Kidney capillary endothelial cell (primary cell): ENCODE results near the gene CARD16.
"Not testable (repeated sequence)": the region's sequence is repeated elsewhere in the genome, so short reads cannot be mapped to it uniquely, and the experiment has no call there.

Source experiments
- DNase-seq: peaks from one replicate; pipeline ENCODE4 v3.0.0-alpha.2; 2018; ENCODE audit warnings: low spot score

Gene CARD16

DNA sequence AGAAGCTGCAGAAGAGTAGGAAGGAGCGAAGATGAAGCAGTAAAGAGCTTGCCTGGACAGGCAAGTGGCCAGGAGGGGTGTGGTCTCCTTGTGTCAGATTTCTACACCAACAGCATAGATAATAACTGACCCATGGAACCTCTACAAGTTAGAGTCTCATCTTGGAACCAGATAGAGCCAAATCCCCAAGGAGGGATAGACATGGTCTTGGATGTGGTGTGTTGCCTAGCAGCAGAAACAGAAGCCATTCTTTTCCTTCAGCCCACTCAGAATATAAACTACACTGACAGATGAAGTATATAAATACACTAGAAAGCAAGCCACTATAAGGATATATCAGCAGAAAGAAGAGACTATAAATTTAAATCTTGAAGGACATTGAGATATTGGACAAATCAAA lies 4.3 kb upstream of the CARD16 start:
- no peak for DNase-seq

- peak; percentile 80 for DNase-seq
These were observed 1.9 kb upstream of the CARD16 start for GRCh38 chr11:105046898-105047579.

- no peak for DNase-seq
These were observed 651 bp upstream of the CARD16 start for GRCh38 chr11:105045676-105046296.

DNA sequence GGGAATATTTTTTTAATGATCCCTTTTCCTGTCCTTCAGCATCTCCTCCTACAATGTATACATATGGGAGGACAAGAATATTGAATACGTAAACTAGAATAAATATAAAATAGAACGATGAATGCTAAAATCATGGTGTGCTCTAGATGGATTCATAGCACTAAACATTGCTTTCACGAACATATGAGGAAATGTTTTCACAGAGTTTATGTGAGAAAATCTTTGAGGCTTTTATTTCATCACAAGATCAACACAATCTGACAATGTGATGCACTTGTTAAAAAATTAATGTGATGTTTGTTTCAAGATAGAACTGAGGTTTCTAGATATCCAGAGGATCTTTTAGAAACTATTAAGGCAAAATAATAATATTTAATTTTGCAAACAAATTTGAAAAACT lies 3.0 kb downstream of the CARD16 start:
- no peak for DNase-seq

DNA sequence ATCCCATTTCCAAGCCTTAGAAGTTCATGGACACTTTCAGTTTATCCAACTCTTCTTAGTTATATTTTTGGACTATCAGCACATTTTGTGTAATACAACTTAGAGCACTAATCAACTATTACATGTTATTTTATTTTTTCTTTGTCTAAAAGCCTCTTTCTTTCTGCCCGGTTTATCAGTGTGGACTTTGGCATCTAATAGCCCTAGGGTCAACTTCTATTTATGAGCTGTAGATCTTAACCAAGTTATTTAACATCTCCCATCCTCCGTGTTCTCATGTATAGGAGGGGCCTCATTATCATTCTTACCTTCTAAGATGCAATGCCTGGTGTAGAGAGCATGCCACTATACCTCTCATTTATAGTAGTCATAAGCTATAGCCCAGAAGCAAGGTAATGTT lies 4.4 kb downstream of the CARD16 start:
- DNase-seq, result no peak

GRCh38 chr11:105034813-105035620 lies 10.1 kb downstream of the CARD16 start, which contains the start of gene CASP1:
Gene CASP1, minus strand, starts transcription at chr11:105035144. Its CDS starts 31 bp downstream, at chr11:105035113.
- no peak for DNase-seq

GRCh38 chr11:105034388-105034787 lies 10.7 kb downstream of the CARD16 start:
- DNase-seq, result not testable (repeated sequence)

DNA sequence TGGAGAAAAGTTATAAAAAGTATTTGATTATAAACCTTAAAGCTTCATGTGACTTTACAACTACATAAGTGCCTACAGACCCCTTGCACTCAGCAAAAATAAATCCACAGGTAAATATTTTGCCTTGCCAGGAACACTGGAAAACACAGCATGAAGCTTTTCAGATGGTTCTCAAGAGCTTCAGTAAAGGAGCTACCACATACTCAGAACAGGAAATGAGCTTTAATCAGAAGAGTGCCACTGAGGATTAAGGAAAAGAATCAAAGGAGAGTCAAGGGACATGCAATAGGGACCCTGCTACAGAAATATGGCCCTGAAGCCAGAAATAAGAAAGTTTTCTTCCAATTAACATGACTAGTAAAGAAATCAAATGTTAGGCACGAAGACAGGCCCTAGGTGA lies 11.4 kb downstream of the CARD16 start:
- DNase-seq, result no peak

DNA sequence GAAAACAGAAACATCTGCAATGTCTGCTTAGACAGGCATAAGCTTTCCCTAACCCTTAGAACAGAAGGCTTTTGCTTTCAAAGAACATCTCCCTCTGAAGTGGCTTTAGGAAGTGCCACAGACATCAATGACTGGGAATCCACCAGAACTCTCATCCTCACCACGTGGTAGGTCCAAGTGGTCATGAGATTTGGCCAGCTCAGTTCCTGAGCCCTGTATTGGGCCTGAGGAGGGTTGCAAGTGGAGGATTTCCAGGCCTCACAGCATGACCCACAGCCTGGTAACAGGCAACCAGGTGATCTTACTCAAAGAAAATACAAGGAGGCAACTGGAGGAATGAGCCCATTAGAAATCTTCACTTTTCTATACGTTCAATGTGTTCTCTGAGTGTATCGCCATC lies 11.8 kb downstream of the CARD16 start:
- no peak for DNase-seq

DNA sequence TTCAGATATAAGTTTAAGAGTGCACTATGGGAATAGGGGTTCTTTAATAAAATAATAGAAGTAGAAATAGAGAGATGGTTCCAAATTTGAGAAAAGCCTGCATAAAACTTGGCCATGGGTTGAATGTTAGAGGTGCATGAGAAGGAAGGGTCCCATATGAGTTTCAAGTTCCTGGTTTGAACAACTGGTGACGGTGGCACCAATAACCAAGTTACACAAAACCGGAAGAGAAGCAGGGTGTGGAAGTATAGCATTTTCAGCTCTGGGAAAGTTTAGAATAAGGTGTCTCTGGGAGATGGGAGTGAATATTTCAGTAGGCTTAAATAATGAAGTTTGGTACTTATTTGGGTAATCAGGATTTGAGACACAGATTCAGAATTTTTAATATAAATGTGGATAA lies 12.6 kb downstream of the CARD16 start:
- DNase-seq, result no peak

DNA sequence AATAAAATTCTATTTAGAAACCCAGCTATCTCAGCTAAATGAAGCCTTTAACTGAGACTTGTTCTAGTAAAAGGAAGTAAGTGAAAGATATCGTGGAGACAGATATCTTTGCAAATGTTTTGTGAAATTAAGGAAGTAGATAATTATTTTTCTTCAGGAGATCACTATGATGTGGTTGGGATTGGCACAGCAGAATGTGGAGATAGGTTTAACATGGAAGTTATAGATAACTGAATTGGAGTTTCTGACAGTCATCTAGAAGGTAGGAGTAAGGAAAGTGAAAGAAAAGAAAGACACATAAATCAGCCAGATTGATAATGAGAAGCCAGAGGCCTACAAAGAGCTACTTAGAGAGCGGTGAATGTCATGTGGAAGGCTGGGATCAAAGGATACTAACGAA lies 17.5 kb downstream of the CARD16 start:
- DNase-seq, result no peak

- DNase-seq, result no peak
These were observed 20.7 kb downstream of the CARD16 start for GRCh38 chr11:105024394-105024793.

GRCh38 chr11:105023003-105023402 lies 22.1 kb downstream of the CARD16 start, which contains the start of gene CASP5:
Gene CASP5, minus strand, starts transcription at chr11:105023168. Its CDS starts 32 bp downstream, at chr11:105023136.
- DNase-seq, result no peak

DNA sequence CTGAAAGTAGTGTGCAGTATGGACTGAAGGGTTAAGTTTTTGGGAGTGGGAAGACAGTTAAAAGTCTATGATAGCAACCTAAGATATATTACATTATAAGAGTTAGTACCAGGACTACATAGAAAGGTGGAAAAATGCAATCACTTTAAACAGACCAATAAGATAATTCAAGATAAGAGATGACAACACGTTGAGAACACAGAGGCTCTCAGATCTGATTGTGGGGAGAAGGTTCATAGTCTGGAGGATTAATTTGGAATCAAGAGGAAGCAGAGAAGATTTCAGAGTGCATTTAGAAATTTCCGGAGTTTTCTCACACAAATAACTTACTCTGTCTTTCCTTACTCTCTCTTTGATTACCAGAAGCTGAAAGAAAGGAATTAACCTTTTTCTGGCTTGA lies 22.6 kb downstream of the CARD16 start:
- no peak for DNase-seq

GRCh38 chr11:105007463-105007862 lies 37.7 kb downstream of the CARD16 start:
- no peak for DNase-seq

DNA sequence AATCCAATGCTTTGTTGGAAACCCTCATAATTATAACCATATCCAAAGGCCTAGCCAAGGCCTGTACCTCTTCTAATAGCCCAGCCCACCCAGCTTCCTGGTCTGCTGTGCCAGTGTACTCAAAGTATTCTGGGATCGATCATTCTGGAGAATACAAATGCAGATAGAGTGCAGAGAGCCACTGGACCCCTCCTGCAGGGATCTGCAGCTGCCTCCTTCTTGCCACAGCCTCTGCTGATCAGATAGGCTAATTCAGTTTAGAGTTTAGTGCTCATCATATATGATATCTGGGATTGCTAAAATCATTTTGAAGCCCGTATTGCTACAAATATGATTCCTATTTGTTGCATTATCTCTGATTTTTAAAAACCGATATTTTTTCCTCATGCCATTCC lies 39.7 kb downstream of the CARD16 start:
- DNase-seq, result no peak

GRCh38 chr11:105004021-105004420 lies 41.1 kb downstream of the CARD16 start:
- no peak for DNase-seq

- DNase-seq, result no peak
These were observed 42.0 kb downstream of the CARD16 start for GRCh38 chr11:105003151-105003550.

- no peak for DNase-seq
These were observed 44.3 kb downstream of the CARD16 start for GRCh38 chr11:105000797-105001196.

- DNase-seq, result no peak
These were observed 45.0 kb downstream of the CARD16 start for GRCh38 chr11:105000167-105000566.

DNA sequence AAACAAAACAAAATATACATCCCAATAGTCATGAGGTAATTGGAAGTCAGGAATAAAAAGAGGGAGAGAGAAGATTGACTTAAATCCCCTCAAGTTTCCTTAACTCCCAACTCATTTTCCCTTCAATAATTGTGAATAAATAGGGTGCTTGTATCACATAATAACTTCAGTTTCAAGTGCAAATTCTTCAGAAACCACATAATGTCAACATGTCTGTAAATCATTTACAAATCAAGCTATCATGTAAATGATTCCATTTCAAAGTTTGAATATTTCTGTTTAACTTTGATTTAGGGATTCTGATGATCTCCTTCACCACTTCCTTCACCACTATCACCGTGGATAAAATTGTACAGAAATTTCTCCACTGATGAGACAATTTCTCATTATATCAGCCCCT lies 45.4 kb downstream of the CARD16 start:
- no peak for DNase-seq

- DNase-seq, result no peak
These were observed 47.8 kb downstream of the CARD16 start for GRCh38 chr11:104997288-104997687.

DNA sequence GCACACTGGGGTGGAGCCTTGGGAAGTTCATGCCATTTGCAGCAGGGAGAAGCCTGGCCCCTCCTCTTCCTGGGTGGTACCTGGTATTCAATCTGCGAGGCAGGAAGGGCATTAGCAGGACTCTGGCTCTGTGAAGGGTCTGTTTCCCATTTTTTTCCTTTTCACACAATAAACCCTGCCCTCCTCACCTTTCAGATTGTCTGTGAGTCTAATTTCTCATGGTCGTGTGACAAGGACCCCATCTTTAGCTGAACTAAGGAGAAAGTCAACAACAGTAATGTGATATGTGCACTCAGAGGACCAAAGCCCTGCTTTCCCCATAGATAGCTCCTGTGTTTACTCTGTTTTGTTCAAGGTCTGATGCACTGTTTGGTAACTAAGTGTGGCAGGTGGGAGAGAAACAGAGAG lies 50.1 kb downstream of the CARD16 start:
- DNase-seq, result no peak
